T-helper 9 cell (primary cell): ENCODE results near the gene MED27.

Experiments used
- DNase-seq: peaks from one replicate; pipeline ENCODE4 v3.0.0-alpha.2; 2020

MED27 gene

DNA sequence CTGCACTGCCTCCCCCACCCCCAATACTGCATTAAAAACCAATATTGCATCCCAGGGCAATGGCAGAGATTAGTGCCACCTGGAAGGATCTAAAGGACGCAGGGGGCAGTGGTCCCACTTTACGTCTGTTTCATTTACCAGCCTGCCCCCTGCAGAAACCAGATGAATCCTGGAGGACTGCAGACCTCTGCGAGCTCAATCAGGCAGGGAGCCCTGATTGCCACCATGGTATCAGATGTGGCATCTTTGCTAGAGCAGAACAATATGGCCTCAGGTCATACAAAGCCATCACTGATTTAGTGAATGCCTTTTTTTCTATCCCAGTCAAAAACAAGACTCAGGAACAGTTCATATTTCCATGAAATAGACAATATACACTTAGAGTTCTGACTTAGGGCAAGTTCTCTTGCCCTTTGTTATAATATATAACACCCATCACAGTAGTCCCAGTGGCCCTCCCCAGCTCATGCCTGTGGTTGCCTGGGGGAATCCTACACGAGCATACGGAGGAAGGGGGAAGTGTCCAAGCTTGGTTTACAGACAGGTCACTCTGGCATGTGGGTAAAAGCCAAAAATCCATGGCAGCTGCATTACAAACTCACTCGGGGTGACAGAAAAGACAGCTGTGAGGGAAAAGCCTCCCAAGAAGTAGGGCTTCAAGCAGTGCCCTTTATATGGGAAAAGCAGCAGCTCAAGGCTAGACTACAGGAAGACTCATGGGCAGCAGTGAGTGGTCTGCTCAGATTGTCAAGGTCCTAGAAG is 85.1 kb downstream of the MED27 start:
- DNase-seq = no peak

DNA sequence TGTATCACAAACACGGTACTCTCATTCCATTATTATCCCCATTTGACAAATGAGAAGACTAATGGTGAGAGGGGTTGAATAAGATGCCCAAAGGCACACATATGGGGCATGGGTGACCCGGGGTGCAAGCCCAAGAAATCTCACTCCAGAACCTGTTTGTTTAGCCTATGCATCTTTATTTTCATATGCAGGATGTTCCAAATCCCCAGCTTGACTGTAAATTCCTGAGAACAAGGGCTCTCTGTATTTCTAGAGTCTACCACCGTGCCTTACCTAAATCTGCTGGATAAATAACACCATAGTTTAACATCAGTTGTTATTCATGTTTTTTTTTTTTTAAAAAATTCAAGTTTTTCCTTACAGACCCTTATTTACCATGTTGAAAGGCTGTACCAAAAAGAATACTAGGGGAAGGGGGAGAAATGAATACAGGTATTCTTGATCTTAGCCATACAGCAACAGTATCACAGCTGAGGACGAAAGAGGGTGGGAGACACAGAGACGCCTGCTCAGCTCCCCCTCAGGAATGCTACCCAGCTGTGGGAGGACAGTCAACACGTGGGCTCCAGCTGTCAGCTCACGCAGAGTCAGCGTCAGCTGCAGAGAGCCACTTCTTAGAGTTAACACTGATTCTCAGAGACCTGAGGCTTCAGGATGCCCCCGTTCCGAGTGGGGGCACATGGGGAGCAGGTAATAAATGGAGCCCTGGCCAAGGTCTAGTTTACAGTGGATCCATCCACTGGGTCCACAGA is 86.6 kb downstream of the MED27 start:
- DNase-seq = no peak

- no peak for DNase-seq
These were observed 92.4 kb downstream of the MED27 start for GRCh38 chr9:131987232-131987631.

- DNase-seq = no peak
These were observed 93.1 kb downstream of the MED27 start for GRCh38 chr9:131986576-131986975.

GRCh38 chr9:131986089-131986488 is 93.6 kb downstream of the MED27 start:
- no peak for DNase-seq

GRCh38 chr9:131984564-131984963 is 95.1 kb downstream of the MED27 start:
- DNase-seq = no peak

DNA sequence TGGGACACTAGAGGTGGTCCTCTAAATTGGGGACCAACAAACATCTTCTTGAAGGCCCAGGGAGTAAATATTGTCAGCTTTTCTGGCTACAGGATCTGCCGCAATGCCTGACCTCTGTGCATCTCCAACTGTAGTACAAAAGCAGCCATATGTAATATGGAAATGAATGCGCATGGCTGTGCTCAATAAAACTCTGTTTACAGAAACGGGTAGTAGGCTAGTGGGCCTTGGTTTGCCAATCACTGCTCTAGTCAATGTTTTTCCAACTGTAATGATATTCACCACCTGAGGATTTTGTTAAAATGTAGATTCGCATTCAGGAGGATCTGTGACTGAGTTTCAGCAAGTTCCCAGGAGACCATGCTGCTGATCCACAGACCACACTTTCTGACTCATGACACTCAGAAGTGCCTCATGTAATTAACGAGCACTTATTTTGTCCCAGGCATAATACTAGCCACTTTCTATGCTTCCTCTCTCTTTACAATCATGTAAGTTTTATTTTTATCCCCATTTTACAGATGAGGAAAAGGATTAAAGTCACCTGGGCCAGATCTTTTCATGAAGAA is 96.9 kb downstream of the MED27 start:
- DNase-seq = no peak

- DNase-seq = no peak
These were observed 97.6 kb downstream of the MED27 start for GRCh38 chr9:131982102-131982501.

- DNase-seq = no peak
These were observed 98.4 kb downstream of the MED27 start for GRCh38 chr9:131981116-131981776.

DNA sequence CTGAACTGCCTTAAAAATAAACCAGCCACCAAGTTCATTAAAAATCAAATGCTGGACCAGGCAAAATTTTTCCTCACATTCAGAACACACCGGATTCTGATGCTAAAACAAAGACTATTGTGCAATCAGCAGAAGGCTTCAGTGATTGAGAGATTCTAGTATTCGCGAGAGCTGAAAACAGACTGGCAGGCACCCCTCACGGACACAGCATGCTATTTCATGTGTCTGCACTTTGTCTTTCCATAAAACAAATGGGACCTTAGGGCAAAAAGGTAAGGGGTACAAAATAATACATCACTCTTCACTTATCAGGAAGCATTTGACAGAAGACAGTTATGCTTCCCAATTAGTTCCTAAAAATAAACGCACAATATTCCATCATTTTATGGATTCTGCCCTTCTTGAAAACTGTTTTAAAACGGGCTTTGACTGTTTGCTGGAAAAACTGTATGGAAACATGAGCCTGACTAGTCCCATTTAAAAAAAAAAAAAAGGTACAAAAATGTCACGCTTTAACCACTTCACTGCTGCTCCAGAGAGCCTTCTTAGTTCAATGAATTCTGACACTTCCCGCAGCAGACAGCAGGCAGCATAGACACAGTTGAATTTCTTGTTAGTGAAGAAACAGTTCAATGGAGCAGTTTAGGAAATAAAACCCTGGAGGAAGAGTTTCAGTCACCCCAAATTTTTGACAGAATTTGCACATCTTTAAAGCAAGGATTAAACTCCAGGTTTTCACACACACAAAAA is 99.2 kb downstream of the MED27 start:
- DNase-seq = no peak

DNA sequence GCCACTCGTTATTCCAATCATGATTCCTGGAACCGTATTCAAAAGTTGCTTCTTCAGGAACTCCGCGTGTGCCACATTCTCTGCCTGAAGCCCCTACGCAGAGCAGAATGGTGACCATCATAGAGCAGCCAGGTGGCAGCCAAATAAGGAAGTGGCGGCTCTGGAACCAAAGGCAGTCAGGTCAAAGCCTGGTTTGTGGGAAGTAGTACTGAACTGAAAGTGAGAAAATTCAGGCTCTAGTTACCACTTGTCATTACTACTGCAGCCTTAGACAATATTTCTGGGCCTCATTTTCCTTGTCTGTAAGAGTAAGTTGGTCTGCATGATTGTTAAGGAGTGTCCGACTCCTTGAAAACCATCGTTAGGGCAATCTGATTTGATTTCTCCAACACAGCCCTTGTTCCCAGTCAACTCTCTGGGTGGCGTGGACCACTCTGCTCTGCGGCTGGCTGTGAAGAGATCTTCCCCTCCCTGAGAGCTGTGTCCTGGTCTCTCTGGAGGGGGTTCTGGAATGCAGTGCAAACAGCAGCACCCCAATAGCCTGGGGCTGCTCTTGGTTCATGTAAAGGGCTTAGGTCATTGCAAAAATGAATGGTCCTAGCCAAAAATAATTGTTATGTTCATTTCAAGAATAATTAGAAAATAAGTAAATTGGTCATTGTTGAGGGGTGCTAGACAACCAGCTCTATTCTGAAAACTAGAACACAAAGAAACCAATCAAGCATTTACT is 102.4 kb downstream of the MED27 start:
- DNase-seq = no peak

- DNase-seq = no peak
These were observed 103.2 kb downstream of the MED27 start for GRCh38 chr9:131976157-131977108.

GRCh38 chr9:131972889-131973288 is 106.8 kb downstream of the MED27 start:
- DNase-seq = no peak

DNA sequence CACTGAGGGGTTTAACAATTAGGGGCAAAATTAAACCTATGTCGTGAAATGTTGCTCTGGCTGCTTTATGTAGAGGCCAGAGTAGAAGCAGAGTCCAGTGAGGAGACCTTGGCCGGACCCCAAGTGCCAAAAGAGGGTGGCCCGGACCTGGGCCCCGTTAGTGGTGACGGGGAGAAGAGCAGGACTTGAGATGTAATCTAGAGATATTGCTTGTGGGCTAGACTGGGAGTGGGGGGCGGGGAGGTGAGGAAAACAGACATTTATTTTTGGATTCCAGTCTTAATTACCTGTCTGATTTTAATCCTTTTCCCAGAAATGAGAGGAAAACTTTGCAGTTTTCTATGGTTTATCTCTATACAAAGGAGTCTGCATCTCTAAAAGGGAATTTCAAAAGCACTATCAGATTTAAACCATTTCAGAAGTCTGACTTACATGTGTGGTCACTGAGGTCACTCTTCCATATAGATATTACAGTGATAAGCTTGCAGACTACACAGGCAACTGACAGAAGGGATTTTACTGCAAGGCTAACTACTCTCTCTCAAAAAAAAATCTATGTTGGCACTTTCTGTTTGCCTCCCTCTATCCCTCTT is 108.1 kb downstream of the MED27 start:
- DNase-seq = no peak

GRCh38 chr9:131969469-131969989 is 110.1 kb downstream of the MED27 start:
- DNase-seq = no peak

DNA sequence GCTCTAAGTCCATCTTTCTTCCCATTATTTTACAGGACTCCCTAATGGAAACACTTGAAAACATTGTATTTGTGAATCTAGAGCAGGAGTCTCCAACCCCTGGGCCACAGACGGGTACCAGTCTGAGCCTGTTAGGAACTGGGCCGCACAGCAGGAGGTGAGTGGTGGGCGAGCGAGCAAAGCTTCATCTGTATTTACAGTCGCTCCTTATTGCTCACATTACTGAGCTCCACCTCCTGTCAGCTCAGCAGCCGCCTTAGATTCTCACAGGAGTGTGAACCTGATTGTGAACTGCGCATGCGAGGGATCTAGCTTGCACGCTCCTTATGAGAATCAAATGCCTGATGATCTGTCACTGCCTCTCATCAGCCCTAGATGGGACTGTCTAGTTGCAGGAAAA is 111.0 kb downstream of the MED27 start:
- no peak for DNase-seq

DNA sequence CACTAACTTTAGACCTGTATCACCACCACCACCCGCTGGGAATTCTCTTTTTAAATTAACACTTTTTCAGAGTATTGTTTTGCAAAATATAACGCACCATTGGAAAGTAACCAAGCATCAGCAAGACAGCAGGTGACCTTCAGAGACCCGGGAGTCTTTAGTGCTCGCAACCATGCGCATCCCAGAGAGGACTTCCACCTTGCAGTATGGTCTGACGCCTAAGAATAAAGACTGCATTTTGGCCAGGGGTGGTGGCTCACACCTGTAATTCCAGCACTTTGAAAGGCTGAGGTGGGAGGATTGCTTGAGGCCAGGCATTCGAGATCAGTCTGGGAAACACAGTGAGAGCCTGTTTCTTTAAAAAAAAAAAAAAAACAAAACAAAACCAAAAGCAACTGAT is 113.8 kb downstream of the MED27 start:
- DNase-seq = no peak

DNA sequence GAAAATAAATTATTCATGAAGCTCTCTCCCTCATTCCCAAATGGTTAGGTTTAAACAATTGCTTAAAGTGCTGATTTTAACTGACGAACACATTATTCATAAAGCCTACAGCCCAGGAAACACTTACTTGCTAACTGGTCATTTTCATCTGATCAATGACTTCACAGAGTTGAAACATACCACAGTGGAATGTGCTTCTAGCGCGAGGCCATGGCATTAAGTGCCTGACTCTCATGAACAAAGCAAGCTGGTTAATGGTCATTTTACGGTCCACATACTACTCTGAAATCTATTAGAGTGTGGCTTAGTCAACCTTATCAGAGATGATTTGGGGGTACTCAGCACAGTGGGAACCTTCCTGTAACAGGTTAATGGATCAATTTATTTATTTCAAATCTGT is 114.6 kb downstream of the MED27 start:
- DNase-seq = no peak

GRCh38 chr9:131963072-131964030 is 116.3 kb downstream of the MED27 start:
- no peak for DNase-seq
